Uterus (tissue), 4 donors: Measurements from ENCODE around the gene PDS5B. TPM values are rescaled to one million over a fixed set of nuclear protein-coding genes. Genes with fewer than 3 reads are reported as not detected.
"Not testable (repeated sequence)": the region's sequence is repeated elsewhere in the genome, so short reads cannot be mapped to it uniquely, and the experiment has no call there.

ENCODE experiments used
- DNase-seq, 2 donors: peaks; one replicate each; pipeline ENCODE4 v3.0.0-alpha.2; 2019 to 2020
- H3K27ac ChIP-seq, 2 donors: fragments of 200-600 bp; sonication (generic); 1 replicate in 1 of 2; 2 replicates in 1 of 2; pipeline ENCODE4 v1.5.1; 2016 to 2018
- H3K27me3 ChIP-seq, 2 donors: fragments of 200-600 bp; sonication (generic); one replicate each; pipeline ENCODE4 v1.5.1; 2018 to 2019; ENCODE audit warnings: control low read depth in 1 of 2
- H3K36me3 ChIP-seq, 2 donors: fragments of 200-600 bp; sonication (generic); one replicate each; pipeline ENCODE4 v1.5.1; 2019; ENCODE audit warnings: control low read depth in 1 of 2
- H3K4me1 ChIP-seq, 2 donors: fragments of 200-600 bp; sonication (generic); one replicate each; pipeline ENCODE4 v1.5.1; 2018 to 2019; ENCODE audit warnings: control low read depth in 1 of 2
- H3K4me3 ChIP-seq, 2 donors: fragments of 200-600 bp; sonication (generic); 1 replicate in 1 of 2; 2 replicates in 1 of 2; pipeline ENCODE4 v1.5.1; 2018 to 2019; ENCODE audit warnings: mild to moderate bottlenecking in 1 of 2
- H3K9me3 ChIP-seq, 2 donors: fragments of 200-600 bp; sonication (generic); one replicate each; pipeline ENCODE4 v1.5.1; 2019; ENCODE audit warnings: control low read depth in 1 of 2
- CTCF ChIP-seq, 4 experiments: fragments of 200-600 bp in 2 of 4; fragments of 450-650 bp in 2 of 4; sonication (generic) in 2 of 4; IDR thresholded peaks; one replicate each; pipeline ENCODE4 v1.5.1; 2016 to 2019; ENCODE audit warnings: antibody characterized with exemption in 4 of 4, mild to moderate bottlenecking in 2 of 4, moderate library complexity in 1 of 4
- POLR2A ChIP-seq, 2 donors: fragments of 450-650 bp; IDR thresholded peaks; one replicate each; pipeline ENCODE4 v1.6.1; 2016; ENCODE audit warnings: antibody characterized with exemption in 2 of 2, mild to moderate bottlenecking in 1 of 2, moderate library complexity in 1 of 2
- intact Hi-C: fragments of 100-400 bp; cut with DNase I; formaldehyde crosslinking; loops from one replicate; pipeline ENCODE4 v1.15.1; 2023; ENCODE audit warnings: low total_unique reads
- small RNA-seq: library from RNA; depleted of rRNA; stranded (forward); fragments of <200 nt; gene quantifications from one replicate; pipeline ENCODE3, GENCODE V24; 2016
- total RNA-seq, 4 donors: library from RNA; depleted of rRNA in 3 of 4; stranded (reverse); fragments of >200 nt in 3 of 4; gene quantifications; one replicate each; pipeline versions ENCODE4 v1.1.0 to v1.2.4, GENCODE V29; 2014 to 2023
- donor health status: DM: yes; HTN: yes; CAD: no.

PDS5B gene
- total RNA-seq, 4 donors from 2014 or later, result 36.6 to 192 (median 91.0) TPM

DNA sequence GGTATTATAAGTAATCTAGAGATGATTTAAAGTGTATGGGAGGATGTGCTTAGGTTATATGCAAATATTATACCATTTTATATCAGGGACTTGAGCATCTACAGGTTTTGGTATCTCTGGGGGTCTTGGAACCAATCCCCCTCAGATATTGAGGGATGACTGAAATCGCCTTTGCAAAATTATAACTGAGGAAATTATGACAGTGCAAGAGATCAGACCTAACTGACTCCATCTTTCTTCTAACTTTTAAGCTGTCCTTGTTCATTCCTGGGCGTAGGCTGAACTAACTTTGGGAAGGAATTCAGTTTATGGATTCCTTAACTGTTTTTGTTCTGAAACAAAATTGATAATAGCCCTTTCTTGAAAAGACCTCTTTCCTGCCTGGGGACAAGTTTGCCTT, 239.2 kb downstream of the PDS5B start:
- no peak overlapping the region for H3K27ac ChIP-seq
- no peak for TF ChIP-seq CTCF (IDR thresholded peaks at IDR 0.05)
- no peak for TF ChIP-seq POLR2A (IDR thresholded peaks at IDR 0.05)
- no peaks in the 10 kb centered on the region for H3K36me3 ChIP-seq
- H3K4me1 ChIP-seq, result no peaks in the 10 kb centered on the region
- intact Hi-C loops, result no loop called here
- no peaks in the 10 kb centered on the region for H3K9me3 ChIP-seq
- no peak for DNase-seq
- no peaks in the 10 kb centered on the region for H3K27me3 ChIP-seq
- H3K4me3 ChIP-seq, result no peak overlapping the region

GRCh38 chr13:32826372-32826771, 240.1 kb downstream of the PDS5B start:
- H3K27ac ChIP-seq, H3K9me3 ChIP-seq, intact Hi-C loops, H3K4me1 ChIP-seq, H3K36me3 ChIP-seq, DNase-seq, H3K27me3 ChIP-seq, H3K4me3 ChIP-seq: not testable (repeated sequence)

Small RNAs within 50 kb of the gene (small RNA-seq; reads per million reads assigned to genes)
- not detected for gene RNY1P4

Other genes with a start within 250 kb of the PDS5B start
- gene N4BP2L1, start 158.3 kb upstream of the PDS5B start, total RNA-seq, result 10 to 100 TPM in 3 of 4 donors, 1 to 10 TPM in 1; 7.4 to 44.1 (median 21.5) TPM
- 100 to 1,000 TPM; 187 to 288 (median 233) TPM for gene N4BP2L2, start 47.7 kb upstream of the PDS5B start, total RNA-seq